Caco-2 (cell line): Measurements from ENCODE around the gene SLC35G3. TPM values are rescaled to one million over a fixed set of nuclear protein-coding genes. Genes with fewer than 3 reads are reported as not detected.

ENCODE experiments used
- BruUV-seq: library from RNA; stranded (reverse); fragments of 400-500 nt; replicated peaks from 2 replicates; lab custom pipeline; 2021; lab: Mats Ljungman, UMichigan
- CTCF ChIA-PET: fragments of 300-600 bp; sonication (Branson Sonifier 250); formaldehyde crosslinking; loops from one replicate; lab custom pipeline; 2022; ENCODE audit warnings: antibody characterized with exemption; lab: Charles Lee
- POLR2A ChIA-PET: fragments of 300-600 bp; sonication (Branson Sonifier 250); formaldehyde crosslinking; loops from one replicate; lab custom pipeline; 2022; ENCODE audit warnings: antibody characterized with exemption; lab: Charles Lee
- DNase-seq, 2 experiments: peaks; one replicate each; pipeline versions ENCODE4 v3.0.0 to v3.0.0-alpha.2; 2020 to 2022
- H3K27me3 ChIP-seq: replicated peaks from 2 replicates; pipeline ENCODE4 v1.6.0; 2011; ENCODE audit warnings: low read length; ENCODE audit not compliant: control insufficient read depth, insufficient read depth
- H3K36me3 ChIP-seq: 2 replicates; pipeline ENCODE4 v1.5.1; 2011; ENCODE audit warnings: low read length; ENCODE audit not compliant: control insufficient read depth, insufficient read depth
- H3K4me1 ChIP-seq: fragments of 250-450 bp; sonication (Bioruptor Pico); 2 replicates; pipeline ENCODE4 v1.5.1; 2020; ENCODE audit warnings: mild to moderate bottlenecking
- H3K4me3 ChIP-seq: 2 replicates; pipeline ENCODE4 v1.5.1; 2011; ENCODE audit warnings: low read depth, mild to moderate bottlenecking, control low read depth, low read length
- H3K9me3 ChIP-seq: fragments of 250-450 bp; sonication (Bioruptor Pico); 2 replicates; pipeline ENCODE4 v1.5.1; 2020; ENCODE audit warnings: mild to moderate bottlenecking, moderate library complexity
- H3K27ac Mint-ChIP-seq: one replicate; pipeline ENCODE4 v1.8.0; 2022; ENCODE audit warnings: mixed read lengths; ENCODE audit not compliant: unreplicated experiment
- H3K27me3 Mint-ChIP-seq: one replicate; pipeline ENCODE4 v1.8.0; 2022; ENCODE audit warnings: mixed read lengths; ENCODE audit not compliant: insufficient read depth, unreplicated experiment
- H3K36me3 Mint-ChIP-seq: one replicate; pipeline ENCODE4 v1.8.0; 2022; ENCODE audit warnings: mild to moderate bottlenecking, mixed read lengths; ENCODE audit not compliant: insufficient read depth, unreplicated experiment
- H3K4me1 Mint-ChIP-seq: one replicate; pipeline ENCODE4 v1.8.0; 2022; ENCODE audit warnings: low read depth, mixed read lengths; ENCODE audit not compliant: unreplicated experiment
- H3K4me3 Mint-ChIP-seq: one replicate; pipeline ENCODE4 v1.8.0; 2022; ENCODE audit warnings: mild to moderate bottlenecking, moderate library complexity, mixed read lengths; ENCODE audit not compliant: unreplicated experiment
- H3K9me3 Mint-ChIP-seq: one replicate; pipeline ENCODE4 v1.8.0; 2022; ENCODE audit warnings: mixed read lengths; ENCODE audit not compliant: unreplicated experiment
- CTCF ChIP-seq, 2 experiments: fragments of 200-600 bp in 1 of 2; IDR thresholded peaks; 1 replicate in 1 of 2; 2 replicates in 1 of 2; pipeline versions ENCODE4 v1.5.1 to v1.8.0; 2011 to 2022; ENCODE audit warnings: antibody characterized with exemption in 1 of 2, control low read depth in 1 of 2, inconsistent platforms in 1 of 2, low read depth in 1 of 2, low read length in 1 of 2, mild to moderate bottlenecking in 1 of 2, moderate library complexity in 1 of 2; ENCODE audit not compliant: insufficient read depth in 1 of 2, severe bottlenecking in 1 of 2, unreplicated experiment in 1 of 2
- intact Hi-C: fragments of 100-400 bp; cut with micrococcal nuclease; formaldehyde crosslinking; loops from one replicate; pipeline ENCODE4 v1.10.0; 2022; ENCODE audit not compliant: unreplicated experiment
- total RNA-seq: library from RNA; stranded (reverse); gene quantifications from 2 replicates; pipeline ENCODE4 v1.2.3, GENCODE V29; 2022

SLC35G3 gene
- total RNA-seq, 1 experiment from 2014 or later: not detected

- TF ChIP-seq CTCF (IDR thresholded peaks at IDR 0.05; ENCODE audit: insufficient read depth in 1 of 2, low read depth in 1 of 2, low read length in 1 of 2, severe bottlenecking in 1 of 2, unreplicated experiment in 1 of 2): no peak
- Mint-ChIP-seq H3K9me3 (no peaks in the 10 kb centered on the region), H3K4me3 (no peak overlapping the region), H3K36me3 (no peaks in the 10 kb centered on the region), H3K4me1 (peaks cover 5% of the 10 kb centered on the region), H3K27ac (no peak overlapping the region), H3K27me3 (peaks cover 2% of the 10 kb centered on the region)
- intact Hi-C loops: no loop called here
- no peak overlapping the region for H3K4me3 ChIP-seq
- H3K9me3 ChIP-seq: no peaks in the 10 kb centered on the region
- ChIA-PET CTCF (no interaction called here), POLR2A (no interaction called here)
- H3K4me1 ChIP-seq: no peaks in the 10 kb centered on the region
- BruUV-seq: no TSS peak
- H3K27me3 ChIP-seq: no peaks in the 10 kb centered on the region
- no peaks in the 10 kb centered on the region for H3K36me3 ChIP-seq
- DNase-seq: no peak
Observed at GRCh38 chr17:35149941-35150340, 44.3 kb downstream of the SLC35G3 start.

- no peak for TF ChIP-seq CTCF (IDR thresholded peaks at IDR 0.05; ENCODE audit: insufficient read depth in 1 of 2, low read depth in 1 of 2, low read length in 1 of 2, severe bottlenecking in 1 of 2, unreplicated experiment in 1 of 2)
- ChIA-PET POLR2A (no interaction called here), CTCF (no interaction called here)
- peaks cover 5% of the 10 kb centered on the region for H3K27me3 Mint-ChIP-seq
- no peak overlapping the region for H3K4me3 Mint-ChIP-seq
- DNase-seq: no peak
- Histone ChIP-seq H3K36me3 (no peaks in the 10 kb centered on the region), H3K9me3 (no peaks in the 10 kb centered on the region), H3K4me1 (no peaks in the 10 kb centered on the region), H3K27me3 (no peaks in the 10 kb centered on the region), H3K4me3 (no peak overlapping the region)
- H3K27ac Mint-ChIP-seq: no peak overlapping the region
- H3K36me3 Mint-ChIP-seq: no peaks in the 10 kb centered on the region
- H3K4me1 Mint-ChIP-seq: peaks cover 5% of the 10 kb centered on the region
- no TSS peak for BruUV-seq
- intact Hi-C loops: no loop called here
- no peaks in the 10 kb centered on the region for H3K9me3 Mint-ChIP-seq
Observed at GRCh38 chr17:35148144-35148543, 46.0 kb downstream of the SLC35G3 start.

GRCh38 chr17:35147375-35147905 lies 46.8 kb downstream of the SLC35G3 start, which contains the start of gene UNC45B:
Gene UNC45B (plus strand): TSS chr17:35147817. CDS start chr17:35148264, 447 bp downstream.
- H3K36me3 Mint-ChIP-seq: no peaks in the 10 kb centered on the region
- H3K27me3 Mint-ChIP-seq: peaks cover 3% of the 10 kb centered on the region
- H3K4me3 Mint-ChIP-seq: no peak within 1 kb of the TSS
- no peaks in the 10 kb centered on the region for H3K9me3 Mint-ChIP-seq
- TF ChIP-seq CTCF (IDR thresholded peaks at IDR 0.05; ENCODE audit: insufficient read depth in 1 of 2, low read depth in 1 of 2, low read length in 1 of 2, severe bottlenecking in 1 of 2, unreplicated experiment in 1 of 2): no peak
- ChIA-PET CTCF (no interaction called here), POLR2A (no interaction called here)
- no peak within 1 kb of the TSS for H3K4me3 ChIP-seq
- H3K27ac Mint-ChIP-seq: no peak within 1 kb of the TSS
- no peaks in the 10 kb centered on the region for H3K27me3 ChIP-seq
- BruUV-seq: no TSS peak
- intact Hi-C loops: no loop called here
- H3K9me3 ChIP-seq: no peaks in the 10 kb centered on the region
- no peak for DNase-seq
- no peaks in the 10 kb centered on the region for H3K4me1 ChIP-seq
- no peaks in the 10 kb centered on the region for H3K36me3 ChIP-seq
- H3K4me1 Mint-ChIP-seq: no peaks in the 10 kb centered on the region
